Measurements from ENCODE around the gene RCOR3. TPM values are rescaled to one million over a fixed set of nuclear protein-coding genes. Genes with fewer than 3 reads are reported as not detected.

Gene RCOR3
- total and polyA plus RNA-seq, 2 of the 8 experiments (the other 6 are each of a cell fraction or from before 2014, with no cell fraction given): 21.4 to 36.3 TPM

GRCh38 chr1:211331011-211331709 is 72.0 kb downstream of the RCOR3 start (continued):
- no peak for TF ChIP-seq EGR1 (IDR thresholded peaks at IDR 0.05; ENCODE audit: borderline replicate concordance, low read depth, low read length)
- no peak for TF ChIP-seq TAF7 (optimal IDR thresholded peaks at IDR 0.05; ENCODE audit: borderline replicate concordance, low read depth, low read length)
- TF ChIP-seq SIN3A (conservative IDR thresholded peaks at IDR 0.05 in 1 of 2, IDR thresholded peaks at IDR 0.05 in 1 of 2; ENCODE audit: low read depth in 1 of 2, low read length in 2 of 2): no peak
- TF ChIP-seq MAX (IDR thresholded peaks at IDR 0.05): no peak
- TF ChIP-seq, protein P1, sequence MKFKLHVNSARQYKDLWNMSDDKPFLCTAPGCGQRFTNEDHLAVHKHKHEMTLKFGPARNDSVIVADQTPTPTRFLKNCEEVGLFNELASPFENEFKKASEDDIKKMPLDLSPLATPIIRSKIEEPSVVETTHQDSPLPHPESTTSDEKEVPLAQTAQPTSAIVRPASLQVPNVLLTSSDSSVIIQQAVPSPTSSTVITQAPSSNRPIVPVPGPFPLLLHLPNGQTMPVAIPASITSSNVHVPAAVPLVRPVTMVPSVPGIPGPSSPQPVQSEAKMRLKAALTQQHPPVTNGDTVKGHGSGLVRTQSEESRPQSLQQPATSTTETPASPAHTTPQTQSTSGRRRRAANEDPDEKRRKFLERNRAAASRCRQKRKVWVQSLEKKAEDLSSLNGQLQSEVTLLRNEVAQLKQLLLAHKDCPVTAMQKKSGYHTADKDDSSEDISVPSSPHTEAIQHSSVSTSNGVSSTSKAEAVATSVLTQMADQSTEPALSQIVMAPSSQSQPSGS (IDR thresholded peaks at IDR 0.05; ENCODE audit: low read length): no peak
- TF ChIP-seq PHF8 (conservative IDR thresholded peaks at IDR 0.05; ENCODE audit: low read depth, low read length): no peak
- TF ChIP-seq EP300 (IDR thresholded peaks at IDR 0.05; ENCODE audit: borderline replicate concordance in 1 of 2, low read depth in 2 of 2, low read length in 2 of 2): no peak
- no peak for TF ChIP-seq SAP30 (IDR thresholded peaks at IDR 0.05; ENCODE audit: insufficient read depth, insufficient replicate concordance, low read length)
